ENCODE data around the gene CTSD.

CTSD gene

GRCh38 chr11:1760351-1761109 lies 3.2 kb downstream of the CTSD start:
- ATAC-seq (ENCODE audit: low read depth), result no peak
- DNase-seq (ENCODE audit: low spot score), result no peak
- no peak for TF ChIP-seq CTCF (IDR thresholded peaks at IDR 0.05; ENCODE audit: poor library complexity, severe bottlenecking)
- Histone ChIP-seq H3K27me3 (ENCODE audit: insufficient read depth, poor library complexity, severe bottlenecking) (no peaks in the 10 kb centered on the region), H3K4me1 (ENCODE audit: insufficient read depth, poor library complexity, severe bottlenecking) (peaks cover 9% of the 10 kb centered on the region), H3K36me3 (ENCODE audit: low read depth) (peaks cover 65% of the 10 kb centered on the region), H3K9me3 (ENCODE audit: severe bottlenecking) (no peaks in the 10 kb centered on the region), H3K4me3 (ENCODE audit: severe bottlenecking) (no peak overlapping the region), H3K27ac (ENCODE audit: poor library complexity, severe bottlenecking) (peak overlapping the region; percentile 6)

- H3K27ac ChIP-seq (ENCODE audit: poor library complexity, severe bottlenecking), result no peak overlapping the region
- ATAC-seq (ENCODE audit: low read depth), result no peak
- H3K4me1 ChIP-seq (ENCODE audit: insufficient read depth, poor library complexity, severe bottlenecking), result peaks cover 9% of the 10 kb centered on the region
- H3K9me3 ChIP-seq (ENCODE audit: severe bottlenecking), result no peaks in the 10 kb centered on the region
- DNase-seq (ENCODE audit: low spot score), result no peak
- no peaks in the 10 kb centered on the region for H3K27me3 ChIP-seq (ENCODE audit: insufficient read depth, poor library complexity, severe bottlenecking)
- TF ChIP-seq CTCF (IDR thresholded peaks at IDR 0.05; ENCODE audit: poor library complexity, severe bottlenecking), result no peak
- no peak overlapping the region for H3K4me3 ChIP-seq (ENCODE audit: severe bottlenecking)
- peaks cover 65% of the 10 kb centered on the region for H3K36me3 ChIP-seq (ENCODE audit: low read depth)
Observed at GRCh38 chr11:1759851-1760220, 3.9 kb downstream of the CTSD start.

GRCh38 chr11:1759151-1759850 lies 4.4 kb downstream of the CTSD start:
- ATAC-seq (ENCODE audit: low read depth), result no peak
- Histone ChIP-seq H3K4me3 (ENCODE audit: severe bottlenecking) (no peak overlapping the region), H3K4me1 (ENCODE audit: insufficient read depth, poor library complexity, severe bottlenecking) (peaks cover 7% of the 10 kb centered on the region), H3K27ac (ENCODE audit: poor library complexity, severe bottlenecking) (no peak overlapping the region), H3K27me3 (ENCODE audit: insufficient read depth, poor library complexity, severe bottlenecking) (no peaks in the 10 kb centered on the region), H3K36me3 (ENCODE audit: low read depth) (peaks cover 65% of the 10 kb centered on the region), H3K9me3 (ENCODE audit: severe bottlenecking) (no peaks in the 10 kb centered on the region)
- DNase-seq (ENCODE audit: low spot score), result no peak
- TF ChIP-seq CTCF (IDR thresholded peaks at IDR 0.05; ENCODE audit: poor library complexity, severe bottlenecking), result no peak

- no peak for TF ChIP-seq CTCF (IDR thresholded peaks at IDR 0.05; ENCODE audit: poor library complexity, severe bottlenecking)
- Histone ChIP-seq H3K36me3 (ENCODE audit: low read depth) (peaks cover 65% of the 10 kb centered on the region), H3K27ac (ENCODE audit: poor library complexity, severe bottlenecking) (no peak overlapping the region), H3K27me3 (ENCODE audit: insufficient read depth, poor library complexity, severe bottlenecking) (no peaks in the 10 kb centered on the region), H3K9me3 (ENCODE audit: severe bottlenecking) (no peaks in the 10 kb centered on the region), H3K4me3 (ENCODE audit: severe bottlenecking) (no peak overlapping the region), H3K4me1 (ENCODE audit: insufficient read depth, poor library complexity, severe bottlenecking) (peaks cover 6% of the 10 kb centered on the region)
- no peak for DNase-seq (ENCODE audit: low spot score)
- no peak for ATAC-seq (ENCODE audit: low read depth)
Observed at GRCh38 chr11:1758611-1759150, 5.0 kb downstream of the CTSD start.

All from RWPE2 (cell line).